ENCODE measurements around the gene KIF26B.

Gene KIF26B

GRCh38 chr1:245240648-245241165 is 85.9 kb downstream of the KIF26B start:
- TF ChIP-seq CTCF (IDR thresholded peaks at IDR 0.05; ENCODE audit: borderline replicate concordance, control extremely low read depth, extremely low read depth, insufficient read depth, missing control alignments): no peak
- DNase-seq (ENCODE audit: low spot score): no peak
- in situ Hi-C loops (cut with MboI; ENCODE audit: low sequenced_read_pairs, unreplicated experiment): no loop called here

- in situ Hi-C loops (cut with MboI; ENCODE audit: low sequenced_read_pairs, unreplicated experiment): no loop called here
- no peak for TF ChIP-seq CTCF (IDR thresholded peaks at IDR 0.05; ENCODE audit: borderline replicate concordance, control extremely low read depth, extremely low read depth, insufficient read depth, missing control alignments)
Observed at GRCh38 chr1:245241526-245242130, 86.8 kb downstream of the KIF26B start.

GRCh38 chr1:245242989-245243388 is 88.2 kb downstream of the KIF26B start:
- no peak for TF ChIP-seq CTCF (IDR thresholded peaks at IDR 0.05; ENCODE audit: borderline replicate concordance, control extremely low read depth, extremely low read depth, insufficient read depth, missing control alignments)
- in situ Hi-C loops (cut with MboI; ENCODE audit: low sequenced_read_pairs, unreplicated experiment): no loop called here
- DNase-seq (ENCODE audit: low spot score): no peak

More at GRCh38 chr1:245241526-245242130, 86.8 kb downstream of the KIF26B start:
- DNase-seq (ENCODE audit: low spot score): no peak

GRCh38 chr1:245245021-245245667 is 90.4 kb downstream of the KIF26B start:
- no peak for TF ChIP-seq CTCF (IDR thresholded peaks at IDR 0.05; ENCODE audit: borderline replicate concordance, control extremely low read depth, extremely low read depth, insufficient read depth, missing control alignments)
- DNase-seq (ENCODE audit: low spot score): no peak
- in situ Hi-C loops (cut with MboI; ENCODE audit: low sequenced_read_pairs, unreplicated experiment): no loop called here

GRCh38 chr1:245246433-245246832 is 91.6 kb downstream of the KIF26B start:
- no peak for TF ChIP-seq CTCF (IDR thresholded peaks at IDR 0.05; ENCODE audit: borderline replicate concordance, control extremely low read depth, extremely low read depth, insufficient read depth, missing control alignments)
- DNase-seq (ENCODE audit: low spot score): no peak
- in situ Hi-C loops (cut with MboI; ENCODE audit: low sequenced_read_pairs, unreplicated experiment): no loop called here

- DNase-seq (ENCODE audit: low spot score): no peak
- no peak for TF ChIP-seq CTCF (IDR thresholded peaks at IDR 0.05; ENCODE audit: borderline replicate concordance, control extremely low read depth, extremely low read depth, insufficient read depth, missing control alignments)
- in situ Hi-C loops (cut with MboI; ENCODE audit: low sequenced_read_pairs, unreplicated experiment): no loop called here
Observed at GRCh38 chr1:245247356-245247755, 92.6 kb downstream of the KIF26B start.

Measured in GM13976 (cell line).